ENCODE measurements around the gene FGD4. TPM values are rescaled to one million over a fixed set of nuclear protein-coding genes. Genes with fewer than 3 reads are reported as not detected.
A peak's percentile ranks its signal among the peaks of the same experiment; 100 is the strongest.

Gene FGD4
- total RNA-seq, 4 donors from 2014 or later: 21.4 to 33.0 (median 26.9) TPM

- intact Hi-C loops (cut with DNase I): no loop called here
- H3K27ac ChIP-seq (replicated peaks in 1 of 4): no peak overlapping the region
- H3K36me3 ChIP-seq: no peaks in the 10 kb centered on the region
These were observed 82.9 kb downstream of the FGD4 start for GRCh38 chr12:32482226-32482625.

GRCh38 chr12:32483499-32483898, 84.1 kb downstream of the FGD4 start:
- Histone ChIP-seq H3K27ac (replicated peaks in 1 of 4) (no peak overlapping the region), H3K27me3 (no peaks in the 10 kb centered on the region), H3K4me3 (no peak overlapping the region), H3K4me1 (peaks cover 9 to 20% (median 12%) of the 10 kb centered on the region in 4 donors), H3K9me3 (no peaks in the 10 kb centered on the region), H3K36me3 (no peaks in the 10 kb centered on the region)
- DNase-seq (ENCODE audit: extremely low spot score): no peak
- intact Hi-C loops (cut with DNase I): no loop called here
- TF ChIP-seq POLR2AphosphoS5 (IDR thresholded peaks at IDR 0.05) (peak; percentile 30 to 51), POLR2A (IDR thresholded peaks at IDR 0.05; ENCODE audit: low read depth) (no peak)
- TF ChIP-seq, protein P1, sequence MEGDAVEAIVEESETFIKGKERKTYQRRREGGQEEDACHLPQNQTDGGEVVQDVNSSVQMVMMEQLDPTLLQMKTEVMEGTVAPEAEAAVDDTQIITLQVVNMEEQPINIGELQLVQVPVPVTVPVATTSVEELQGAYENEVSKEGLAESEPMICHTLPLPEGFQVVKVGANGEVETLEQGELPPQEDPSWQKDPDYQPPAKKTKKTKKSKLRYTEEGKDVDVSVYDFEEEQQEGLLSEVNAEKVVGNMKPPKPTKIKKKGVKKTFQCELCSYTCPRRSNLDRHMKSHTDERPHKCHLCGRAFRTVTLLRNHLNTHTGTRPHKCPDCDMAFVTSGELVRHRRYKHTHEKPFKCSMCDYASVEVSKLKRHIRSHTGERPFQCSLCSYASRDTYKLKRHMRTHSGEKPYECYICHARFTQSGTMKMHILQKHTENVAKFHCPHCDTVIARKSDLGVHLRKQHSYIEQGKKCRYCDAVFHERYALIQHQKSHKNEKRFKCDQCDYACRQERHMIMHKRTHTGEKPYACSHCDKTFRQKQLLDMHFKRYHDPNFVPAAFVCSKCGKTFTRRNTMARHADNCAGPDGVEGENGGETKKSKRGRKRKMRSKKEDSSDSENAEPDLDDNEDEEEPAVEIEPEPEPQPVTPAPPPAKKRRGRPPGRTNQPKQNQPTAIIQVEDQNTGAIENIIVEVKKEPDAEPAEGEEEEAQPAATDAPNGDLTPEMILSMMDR (IDR thresholded peaks at IDR 0.05): no peak

More at GRCh38 chr12:32482226-32482625, 82.9 kb downstream of the FGD4 start:
- Histone ChIP-seq H3K4me1 (peaks cover 9 to 20% (median 12%) of the 10 kb centered on the region in 4 donors), H3K9me3 (no peaks in the 10 kb centered on the region), H3K4me3 (no peak overlapping the region), H3K27me3 (no peaks in the 10 kb centered on the region)
- TF ChIP-seq POLR2A (IDR thresholded peaks at IDR 0.05; ENCODE audit: low read depth): no peak
- TF ChIP-seq, protein P1 (IDR thresholded peaks at IDR 0.05): no peak
- TF ChIP-seq EP300 (IDR thresholded peaks at IDR 0.05): no peak
- no peak for TF ChIP-seq POLR2AphosphoS5 (IDR thresholded peaks at IDR 0.05)
- WGBS: 58% methylated on average over 3 of the region's 3 CpGs
- no peak for DNase-seq (ENCODE audit: extremely low spot score)

- DNase-seq (ENCODE audit: extremely low spot score): no peak
- H3K27me3 ChIP-seq: no peaks in the 10 kb centered on the region
- no peak overlapping the region for H3K27ac ChIP-seq (replicated peaks in 1 of 4)
- H3K4me1 ChIP-seq: peaks cover 9 to 20% (median 12%) of the 10 kb centered on the region in 4 donors
- H3K4me3 ChIP-seq: no peak overlapping the region
- 70% methylated on average over 1 of the region's 1 CpG for whole genome bisulfite sequencing
- H3K36me3 ChIP-seq: no peaks in the 10 kb centered on the region
- no peaks in the 10 kb centered on the region for H3K9me3 ChIP-seq
- intact Hi-C loops (cut with DNase I): no loop called here
- TF ChIP-seq EP300 (IDR thresholded peaks at IDR 0.05) (no peak), POLR2A (IDR thresholded peaks at IDR 0.05; ENCODE audit: low read depth) (no peak)
- TF ChIP-seq, protein P1 (IDR thresholded peaks at IDR 0.05): no peak
These were observed 84.6 kb downstream of the FGD4 start for GRCh38 chr12:32483993-32484392.

GRCh38 chr12:32486158-32486557, 86.8 kb downstream of the FGD4 start:
- DNase-seq (ENCODE audit: extremely low spot score): no peak
- H3K27ac ChIP-seq (replicated peaks in 1 of 4): peak overlapping the region in 2 of 4 donors; percentile 33 to 41
- no peaks in the 10 kb centered on the region for H3K27me3 ChIP-seq
- peaks cover 9 to 20% (median 12%) of the 10 kb centered on the region in 4 donors for H3K4me1 ChIP-seq
- H3K9me3 ChIP-seq: no peaks in the 10 kb centered on the region
- intact Hi-C loops (cut with DNase I): no loop called here
- no peak overlapping the region for H3K4me3 ChIP-seq
- no peaks in the 10 kb centered on the region for H3K36me3 ChIP-seq
- 36% methylated on average over 2 of the region's 2 CpGs for WGBS
- TF ChIP-seq, protein P1 (IDR thresholded peaks at IDR 0.05): no peak
- TF ChIP-seq POLR2AphosphoS5 (IDR thresholded peaks at IDR 0.05) (no peak), POLR2A (IDR thresholded peaks at IDR 0.05; ENCODE audit: low read depth) (no peak), EP300 (IDR thresholded peaks at IDR 0.05) (no peak)

DNA sequence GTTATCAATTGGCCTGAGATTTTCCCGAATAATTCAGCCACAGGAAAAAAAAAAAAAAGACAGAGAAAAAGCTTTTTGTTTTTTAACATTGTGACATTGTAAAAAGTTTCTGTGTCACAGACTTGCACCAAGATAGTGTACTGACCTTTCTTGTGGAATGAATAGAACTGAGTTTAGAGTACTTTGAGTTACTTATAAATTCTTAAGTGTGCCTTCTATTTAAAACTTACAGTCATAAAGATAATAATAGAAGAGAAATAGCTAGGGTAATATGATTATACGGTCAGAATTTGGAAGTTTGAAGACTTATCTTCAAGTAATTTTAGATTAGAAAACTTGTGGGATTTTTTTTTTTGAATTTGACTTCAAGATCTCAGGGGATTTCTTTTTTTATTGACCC, 88.8 kb downstream of the FGD4 start:
- 77% methylated on average over 2 of the region's 2 CpGs for WGBS

More for the DNA sequence above, 88.8 kb downstream of the FGD4 start:
- TF ChIP-seq POLR2AphosphoS5 (IDR thresholded peaks at IDR 0.05): no peak
- TF ChIP-seq, protein P1 (IDR thresholded peaks at IDR 0.05): no peak
- TF ChIP-seq POLR2A (IDR thresholded peaks at IDR 0.05; ENCODE audit: low read depth): no peak
- no peak for TF ChIP-seq EP300 (IDR thresholded peaks at IDR 0.05)
- intact Hi-C loops (cut with DNase I): no loop called here
- Histone ChIP-seq H3K4me1 (peaks cover 4 to 9% (median 6%) of the 10 kb centered on the region in 4 donors), H3K27me3 (no peaks in the 10 kb centered on the region), H3K9me3 (no peaks in the 10 kb centered on the region), H3K36me3 (no peaks in the 10 kb centered on the region), H3K4me3 (no peak overlapping the region), H3K27ac (replicated peaks in 1 of 4) (no peak overlapping the region)
- no peak for DNase-seq (ENCODE audit: extremely low spot score)
